ENCODE data around the gene ARID1B.

DNA sequence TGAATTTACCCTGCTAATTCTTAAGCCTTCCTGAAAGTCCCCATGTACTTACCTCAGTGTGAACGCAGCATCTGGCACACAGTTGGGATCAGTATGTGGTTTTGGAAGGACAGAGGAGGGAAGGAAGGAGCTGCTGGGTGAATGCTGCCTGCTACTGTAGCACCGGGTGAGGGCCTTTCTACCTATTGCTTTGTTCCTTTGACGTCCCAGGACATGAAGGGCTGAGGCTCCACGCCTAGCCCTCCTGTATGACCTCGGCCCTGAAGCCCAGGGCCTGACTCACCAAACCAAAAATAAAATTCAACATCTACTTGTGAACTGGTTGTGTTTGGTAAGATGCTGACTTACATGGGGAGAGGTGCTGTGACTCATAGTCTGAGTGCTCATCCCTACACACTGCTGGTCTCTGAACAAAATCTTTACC lies 51.1 kb downstream of the ARID1B start:
- TF ChIP-seq, protein P1, sequence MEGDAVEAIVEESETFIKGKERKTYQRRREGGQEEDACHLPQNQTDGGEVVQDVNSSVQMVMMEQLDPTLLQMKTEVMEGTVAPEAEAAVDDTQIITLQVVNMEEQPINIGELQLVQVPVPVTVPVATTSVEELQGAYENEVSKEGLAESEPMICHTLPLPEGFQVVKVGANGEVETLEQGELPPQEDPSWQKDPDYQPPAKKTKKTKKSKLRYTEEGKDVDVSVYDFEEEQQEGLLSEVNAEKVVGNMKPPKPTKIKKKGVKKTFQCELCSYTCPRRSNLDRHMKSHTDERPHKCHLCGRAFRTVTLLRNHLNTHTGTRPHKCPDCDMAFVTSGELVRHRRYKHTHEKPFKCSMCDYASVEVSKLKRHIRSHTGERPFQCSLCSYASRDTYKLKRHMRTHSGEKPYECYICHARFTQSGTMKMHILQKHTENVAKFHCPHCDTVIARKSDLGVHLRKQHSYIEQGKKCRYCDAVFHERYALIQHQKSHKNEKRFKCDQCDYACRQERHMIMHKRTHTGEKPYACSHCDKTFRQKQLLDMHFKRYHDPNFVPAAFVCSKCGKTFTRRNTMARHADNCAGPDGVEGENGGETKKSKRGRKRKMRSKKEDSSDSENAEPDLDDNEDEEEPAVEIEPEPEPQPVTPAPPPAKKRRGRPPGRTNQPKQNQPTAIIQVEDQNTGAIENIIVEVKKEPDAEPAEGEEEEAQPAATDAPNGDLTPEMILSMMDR (conservative IDR thresholded peaks at IDR 0.05; ENCODE audit: low read length), result no peak
- no peak for TF ChIP-seq EZH2phosphoT487 (IDR thresholded peaks at IDR 0.05; ENCODE audit: borderline replicate concordance, low read depth, low read length)

Data from OCI-LY7 (cell line).